Islet precursor cell (in vitro differentiated cells): ENCODE measurements around the gene HRAS.

Experiments used
- DNase-seq: peaks from one replicate; pipeline ENCODE4 v3.0.0-alpha.2; 2018

Gene HRAS

GRCh38 chr11:567011-567628 is 31.7 kb upstream of the HRAS start:
- no peak for DNase-seq

GRCh38 chr11:565921-566509 is 30.6 kb upstream of the HRAS start:
- peak; percentile 90 for DNase-seq

GRCh38 chr11:563812-564578 is 28.6 kb upstream of the HRAS start:
- peak; percentile 79 for DNase-seq

- no peak for DNase-seq
Observed at GRCh38 chr11:563066-563811, 27.9 kb upstream of the HRAS start.

- DNase-seq: peak; percentile 56
Observed at GRCh38 chr11:562046-562645, 26.8 kb upstream of the HRAS start.

- peak; percentile 59 for DNase-seq
Observed at GRCh38 chr11:561148-562003, 26.0 kb upstream of the HRAS start.

GRCh38 chr11:560305-561147 is 25.1 kb upstream of the HRAS start, which contains the start of the genes LMNTD2 and RASSF7:
Gene LMNTD2, minus strand, starts transcription at chr11:560738. Its CDS starts 22 bp downstream, at chr11:560716.
Gene RASSF7, plus strand, starts transcription at chr11:560970. Its CDS starts 799 bp downstream, at chr11:561769.
- DNase-seq: peak; percentile 96

- DNase-seq: peak; percentile 74
Observed at GRCh38 chr11:559712-560304, 24.4 kb upstream of the HRAS start.

GRCh38 chr11:559020-559620 is 23.7 kb upstream of the HRAS start:
- no peak for DNase-seq

GRCh38 chr11:558503-558902 is 23.1 kb upstream of the HRAS start:
- no peak for DNase-seq

GRCh38 chr11:557328-558132 is 22.2 kb upstream of the HRAS start:
- no peak for DNase-seq

- no peak for DNase-seq
Observed at GRCh38 chr11:556662-557256, 21.4 kb upstream of the HRAS start.

- no peak for DNase-seq
Observed at GRCh38 chr11:555780-556661, 20.6 kb upstream of the HRAS start.

- DNase-seq: no peak
Observed at GRCh38 chr11:555227-555779, 19.9 kb upstream of the HRAS start.

- peak; percentile 82 for DNase-seq
Observed at GRCh38 chr11:554428-555226, 19.3 kb upstream of the HRAS start.

- no peak for DNase-seq
Observed at GRCh38 chr11:553988-554340, 18.6 kb upstream of the HRAS start.
